ENCODE measurements around the gene LSAMP.

The LSAMP gene

GRCh38 chr3:116052602-116053001 lies 392.7 kb downstream of the LSAMP start:
- DNase-seq (ENCODE audit: low spot score), result no peak

- no peak for DNase-seq (ENCODE audit: low spot score)
Measured at GRCh38 chr3:116051586-116051985, 393.7 kb downstream of the LSAMP start.

DNA sequence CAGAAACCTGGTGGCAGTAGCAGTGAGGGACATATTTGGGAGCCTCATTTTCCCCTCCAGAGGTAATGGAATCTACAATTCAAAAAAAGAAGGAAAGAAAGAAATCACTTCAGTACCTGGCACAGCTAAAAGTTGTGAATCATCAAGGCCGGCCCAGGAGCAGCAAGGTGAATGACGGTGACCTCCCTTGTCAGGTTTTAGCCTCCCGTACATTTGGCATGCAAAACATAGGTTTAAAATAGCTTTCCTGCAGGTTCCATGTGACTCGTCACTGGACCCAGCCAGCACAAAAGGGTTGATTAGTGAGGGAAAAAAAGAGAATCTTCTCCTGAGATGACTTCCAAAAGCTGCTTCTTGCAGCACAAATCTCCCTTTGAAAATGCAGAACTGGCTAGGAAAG lies 394.2 kb downstream of the LSAMP start:
- DNase-seq (ENCODE audit: low spot score), result no peak

- no peak for DNase-seq (ENCODE audit: low spot score)
Measured at GRCh38 chr3:116050311-116050915, 394.9 kb downstream of the LSAMP start.

DNA sequence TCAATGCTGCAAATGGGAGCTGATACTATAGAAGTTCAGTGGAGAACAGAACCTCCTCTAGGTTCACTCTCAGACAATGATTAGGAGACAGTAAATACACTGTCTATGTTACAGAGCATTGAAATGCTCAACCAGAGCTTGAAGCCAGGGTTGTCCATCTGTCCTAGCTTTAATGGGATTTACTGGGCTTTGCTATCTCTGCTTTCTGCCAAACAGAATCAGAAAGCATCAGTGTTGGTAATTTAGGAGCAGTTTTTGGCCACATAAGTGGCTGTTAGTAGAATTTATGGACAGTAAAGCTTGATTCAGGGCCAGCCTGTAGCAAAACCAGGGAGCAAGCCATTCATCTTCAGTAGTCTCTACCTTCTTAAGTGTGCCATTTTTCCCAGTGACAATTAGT lies 396.3 kb downstream of the LSAMP start:
- DNase-seq (ENCODE audit: low spot score), result no peak

DNA sequence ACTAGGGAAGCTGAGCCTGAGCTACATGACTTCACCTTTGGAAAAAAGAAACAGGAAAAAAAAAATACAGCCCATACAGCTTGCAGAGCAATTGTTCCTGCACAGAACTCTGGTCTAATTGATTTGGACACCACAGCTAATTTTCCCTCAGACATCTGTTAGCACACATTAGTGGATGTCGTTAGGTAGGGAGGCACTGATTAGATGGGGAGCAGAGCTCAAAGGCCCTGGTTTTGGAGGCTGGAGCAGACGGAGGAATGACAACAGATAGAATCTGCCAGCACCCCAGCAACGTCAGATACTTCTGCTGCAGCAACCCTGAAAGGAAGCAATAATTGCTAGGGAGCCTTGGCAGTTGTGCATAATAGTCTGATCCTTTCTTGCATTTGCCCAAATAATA lies 398.9 kb downstream of the LSAMP start:
- DNase-seq (ENCODE audit: low spot score), result no peak

GRCh38 chr3:116045314-116045713 lies 400.0 kb downstream of the LSAMP start:
- no peak for DNase-seq (ENCODE audit: low spot score)

GRCh38 chr3:116040152-116040551 lies 405.1 kb downstream of the LSAMP start:
- no peak for DNase-seq (ENCODE audit: low spot score)

DNA sequence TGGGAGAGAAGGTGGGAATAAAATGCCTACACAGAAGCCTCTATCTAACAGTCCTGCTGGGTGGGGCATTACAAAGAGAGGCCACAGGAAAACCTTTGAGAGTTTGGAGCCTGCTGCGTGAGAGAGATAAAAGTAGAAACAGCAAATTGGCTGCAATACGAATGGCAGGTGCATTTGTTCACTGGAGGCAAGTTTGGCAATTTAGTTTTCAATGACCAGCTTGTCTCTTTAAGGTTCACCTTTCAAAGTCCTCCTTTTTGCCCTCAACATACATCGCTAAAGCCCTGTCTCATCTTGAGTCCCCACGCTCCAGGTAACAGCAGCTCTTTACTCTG lies 405.7 kb downstream of the LSAMP start:
- DNase-seq (ENCODE audit: low spot score), result no peak

DNA sequence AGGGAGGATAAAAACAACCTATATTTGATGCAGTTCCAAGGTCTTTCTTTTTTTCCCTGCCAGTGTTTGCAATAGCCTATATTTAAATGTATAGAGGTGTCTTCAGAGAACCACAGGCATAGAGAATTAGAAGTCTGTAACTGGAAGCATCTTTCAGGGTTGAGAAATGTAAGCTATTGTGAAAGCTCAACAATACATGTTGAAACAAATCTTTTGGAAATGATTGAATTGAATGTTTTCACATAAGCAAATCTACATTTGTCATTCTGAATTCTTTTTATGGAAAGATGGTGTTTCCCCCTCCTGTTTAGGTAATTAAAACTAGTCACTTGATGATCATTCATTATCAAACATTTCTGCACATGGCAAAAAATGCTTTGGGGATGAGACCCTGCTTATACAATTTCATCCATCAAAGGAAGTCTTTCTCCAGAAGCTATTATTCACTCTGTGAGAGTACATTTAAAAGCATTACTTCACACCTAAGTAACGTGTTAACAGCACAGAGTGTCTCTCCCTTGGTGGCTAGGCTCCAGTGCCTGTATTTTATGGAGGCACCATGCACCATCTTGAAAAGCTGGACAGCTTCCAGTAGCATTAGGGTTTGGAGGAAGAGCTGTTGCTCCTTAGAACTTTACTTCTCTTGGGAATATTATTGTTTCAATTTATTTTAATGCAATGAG lies 406.2 kb downstream of the LSAMP start:
- no peak for DNase-seq (ENCODE audit: low spot score)

DNA sequence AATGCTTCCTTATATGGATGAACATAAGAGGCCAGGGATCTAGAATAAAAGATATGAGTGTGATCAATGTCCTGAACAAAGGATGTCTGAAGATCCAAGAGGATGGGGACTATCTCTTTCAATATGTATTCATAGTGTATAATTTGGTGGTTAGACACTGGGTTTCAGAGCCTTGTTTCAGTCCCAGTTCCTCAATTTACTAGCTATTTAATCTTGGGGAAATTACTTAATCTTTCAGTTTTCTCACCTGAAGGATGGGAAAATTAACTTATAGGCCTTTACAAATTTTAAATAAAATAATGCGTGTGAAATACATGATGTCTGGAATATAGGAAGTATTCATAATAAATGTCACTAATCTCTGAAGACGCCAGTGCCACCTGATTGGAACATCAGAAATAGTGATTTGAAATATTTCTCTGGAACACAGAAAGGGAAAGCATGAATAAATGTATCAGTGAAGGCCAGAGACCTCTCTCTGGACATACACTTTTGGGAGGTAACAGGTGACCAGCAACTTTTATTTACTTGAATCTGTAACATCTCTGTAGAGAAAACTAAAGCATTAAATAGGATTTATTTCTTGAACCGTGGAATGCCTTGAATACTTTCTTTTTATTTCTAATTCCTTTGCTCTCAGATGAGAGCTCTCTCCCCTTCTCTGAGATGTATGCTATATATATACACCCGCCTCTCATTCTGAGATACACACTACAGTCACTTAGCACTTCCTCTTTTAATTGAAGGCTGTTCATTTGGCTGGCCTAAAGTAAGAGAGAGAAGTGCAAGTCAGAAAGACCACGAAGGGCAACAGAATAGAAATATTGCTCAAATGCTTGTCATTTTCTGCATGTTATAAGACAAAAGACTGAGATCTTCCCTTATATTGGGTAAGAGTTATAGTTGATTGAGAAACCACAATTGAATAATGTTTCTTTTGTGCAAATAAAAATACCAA lies 407.1 kb downstream of the LSAMP start:
- DNase-seq (ENCODE audit: low spot score), result no peak

DNA sequence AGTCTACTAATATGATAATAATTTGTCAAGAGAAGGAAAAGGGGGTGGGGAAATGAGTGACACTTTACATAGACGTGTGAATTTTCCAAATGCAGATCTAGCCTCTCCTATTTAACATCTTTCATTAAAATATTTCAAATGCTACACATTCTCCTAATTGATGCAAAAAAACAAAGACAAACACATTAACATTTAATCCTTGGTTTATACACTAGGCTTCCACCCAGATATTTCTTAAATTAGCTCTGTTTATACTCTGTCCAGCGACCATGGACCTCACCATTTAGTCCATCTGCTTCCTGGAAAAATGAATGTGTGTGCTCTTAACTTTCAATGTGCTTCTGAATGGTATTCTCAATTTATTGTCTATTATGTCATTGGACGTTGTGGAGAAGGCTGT lies 409.9 kb downstream of the LSAMP start:
- no peak for DNase-seq (ENCODE audit: low spot score)

DNA sequence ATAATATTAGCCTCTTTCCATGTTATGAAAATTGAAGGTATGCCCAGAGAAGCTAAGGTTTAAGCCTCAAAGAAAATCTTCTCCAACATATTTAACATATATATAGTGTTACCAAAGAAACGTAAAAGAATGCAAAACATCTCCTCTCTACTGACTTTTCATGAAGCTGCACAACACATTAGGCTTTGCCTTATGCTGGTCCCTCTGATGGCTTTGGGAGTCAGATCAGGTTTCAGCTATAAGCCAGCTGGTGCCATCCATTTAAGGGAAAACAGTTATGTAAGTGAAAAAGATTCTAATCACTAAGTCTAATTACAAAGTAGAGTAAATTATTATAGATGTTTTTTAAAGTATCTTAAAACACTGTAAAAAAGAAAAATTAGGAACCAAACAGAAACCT lies 410.5 kb downstream of the LSAMP start:
- no peak for DNase-seq (ENCODE audit: low spot score)

DNA sequence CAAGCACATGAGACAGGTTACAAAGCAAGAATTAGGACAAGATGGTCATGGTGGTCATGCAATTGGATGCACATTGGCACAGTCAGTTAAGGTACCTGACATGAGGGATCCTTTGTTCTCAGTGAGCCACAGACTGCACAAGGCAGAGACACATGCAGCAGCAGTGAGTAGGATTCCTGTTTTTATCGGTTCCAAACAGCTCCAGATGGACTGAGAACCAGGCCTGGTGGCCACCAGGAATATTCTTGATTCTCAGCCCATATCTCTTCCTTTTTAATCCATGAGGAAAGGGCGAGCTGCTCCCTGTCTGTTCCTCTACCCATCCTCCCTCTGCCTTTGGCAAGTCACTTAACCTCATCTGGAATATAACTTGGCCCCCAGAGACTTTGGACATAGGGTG lies 411.2 kb downstream of the LSAMP start:
- no peak for DNase-seq (ENCODE audit: low spot score)

DNA sequence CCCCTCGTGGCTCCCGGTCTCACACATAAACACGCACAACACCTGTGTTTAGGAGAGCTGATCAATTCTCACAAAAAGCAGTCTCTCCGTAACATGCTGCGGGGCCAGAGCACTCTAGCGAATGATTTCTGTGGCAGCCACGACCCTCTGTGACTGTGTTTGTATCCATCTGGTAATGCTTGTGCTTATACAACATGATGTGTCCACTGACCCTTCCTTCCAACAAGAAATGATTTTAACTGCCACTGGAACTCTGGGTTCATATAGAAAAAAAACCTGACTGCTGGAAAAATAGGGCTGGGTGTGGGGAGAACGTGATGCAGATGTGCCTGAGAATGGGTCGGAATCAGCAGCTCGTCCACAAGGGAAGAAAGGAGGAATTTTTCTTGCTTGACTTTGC lies 411.8 kb downstream of the LSAMP start:
- no peak for DNase-seq (ENCODE audit: low spot score)

DNA sequence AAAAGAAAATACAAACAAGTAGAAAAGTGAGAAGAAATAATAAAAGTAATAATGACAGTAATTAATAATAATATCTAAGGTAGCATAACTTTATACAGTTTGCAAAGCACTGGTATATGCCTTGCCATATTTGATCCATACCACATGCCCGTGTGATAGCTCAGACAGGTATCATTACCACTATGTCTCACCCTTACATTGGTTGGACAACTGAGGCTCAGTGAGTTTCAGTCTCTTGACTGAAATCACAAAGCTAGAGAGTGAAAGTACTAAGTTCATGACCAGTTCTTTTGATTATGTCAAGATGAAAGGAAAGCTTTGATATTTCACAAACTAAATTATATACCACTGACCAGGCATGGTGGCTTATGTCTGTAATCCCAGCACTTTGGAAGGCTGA lies 413.1 kb downstream of the LSAMP start:
- DNase-seq (ENCODE audit: low spot score), result no peak

DNA sequence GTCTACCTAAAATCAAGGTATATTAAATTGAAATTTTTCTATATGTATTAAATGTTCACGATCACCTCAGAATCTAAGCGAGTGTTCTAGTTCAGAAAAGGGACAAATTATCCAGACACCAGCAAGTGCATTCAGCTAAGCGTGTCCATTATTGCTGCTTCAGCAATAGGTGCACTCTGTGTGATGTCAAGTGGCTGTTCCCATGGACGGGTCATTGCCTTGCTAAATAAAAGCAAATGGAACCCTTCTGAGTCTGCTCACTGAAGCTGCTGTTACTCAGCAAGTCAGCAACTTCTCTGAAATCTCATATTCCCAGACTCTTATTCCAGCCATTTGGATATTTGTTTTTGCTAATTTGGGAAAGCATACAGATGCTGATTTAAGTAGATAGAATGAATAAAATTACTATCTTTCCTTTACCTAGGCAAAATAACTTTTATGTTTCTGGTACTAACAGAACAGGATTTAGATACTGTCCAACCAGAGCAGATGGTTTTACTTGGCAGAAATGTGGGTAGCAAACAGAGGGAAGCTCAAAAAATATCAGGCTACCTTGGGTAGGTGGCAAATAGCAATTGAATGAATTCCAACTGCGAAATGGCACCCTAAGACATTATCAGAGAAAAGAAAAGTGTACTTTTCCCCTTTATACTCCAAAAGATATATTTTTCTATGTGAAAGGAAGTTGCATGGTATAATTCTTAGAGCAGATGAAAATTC lies 415.0 kb downstream of the LSAMP start:
- DNase-seq (ENCODE audit: low spot score), result no peak

DNA sequence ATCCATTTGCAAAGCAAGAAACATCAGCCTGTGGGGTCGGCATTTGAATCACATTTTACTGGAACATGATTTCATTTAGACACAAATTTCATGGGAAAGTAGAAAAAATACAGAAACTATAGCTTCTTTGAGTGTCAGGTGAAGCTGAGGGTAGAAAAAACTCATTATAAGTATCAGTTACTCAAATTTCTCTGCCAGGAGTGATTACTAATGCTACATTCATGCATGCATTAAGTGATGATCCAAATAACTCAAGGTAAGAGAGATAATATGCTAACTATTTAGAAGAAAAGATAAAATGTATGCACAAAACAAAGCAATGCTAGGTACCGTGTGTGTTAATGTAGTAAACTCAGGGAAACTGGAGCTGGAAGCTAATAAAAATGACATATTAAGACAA lies 416.0 kb downstream of the LSAMP start:
- DNase-seq (ENCODE audit: low spot score), result no peak

DNA sequence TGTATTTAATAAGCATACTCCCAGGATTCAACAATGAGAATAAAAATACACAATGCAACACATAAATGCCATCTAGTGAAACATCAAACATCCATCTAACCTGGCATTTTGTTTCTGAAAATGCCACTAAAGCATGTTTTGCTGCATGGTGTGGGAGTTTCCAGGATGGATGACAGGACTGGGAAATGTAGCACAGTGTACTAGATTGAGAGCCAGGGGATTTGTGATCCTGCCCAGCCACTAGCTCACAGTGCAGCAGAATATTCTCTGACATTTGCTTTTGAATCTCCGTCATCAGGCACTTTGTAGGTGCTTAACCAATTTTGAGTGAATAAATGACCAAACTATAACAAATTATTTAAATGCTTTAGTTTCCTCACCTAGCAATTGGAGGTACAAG lies 417.1 kb downstream of the LSAMP start:
- DNase-seq (ENCODE audit: low spot score), result no peak

GRCh38 chr3:116020989-116021388 lies 424.3 kb downstream of the LSAMP start:
- no peak for DNase-seq (ENCODE audit: low spot score)

DNA sequence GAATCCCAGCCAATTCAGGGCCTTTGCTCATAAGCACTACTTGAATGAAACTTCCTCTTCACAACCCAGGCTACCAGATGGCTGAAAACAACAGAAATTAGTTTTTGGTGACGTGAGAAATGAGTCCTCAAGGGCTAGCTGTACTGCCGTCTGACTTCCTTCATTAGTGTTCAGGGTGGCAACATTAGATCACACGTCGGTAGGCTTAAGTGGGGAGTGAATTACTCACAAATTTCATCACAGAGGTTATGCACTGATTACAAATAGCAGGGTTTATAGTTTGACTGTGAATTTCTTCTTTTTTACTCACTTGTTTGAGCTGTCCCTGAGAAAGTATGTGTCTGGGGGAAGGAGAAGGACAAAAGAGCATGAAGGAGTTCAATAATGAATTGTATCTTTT lies 424.8 kb downstream of the LSAMP start:
- no peak for DNase-seq (ENCODE audit: low spot score)

DNA sequence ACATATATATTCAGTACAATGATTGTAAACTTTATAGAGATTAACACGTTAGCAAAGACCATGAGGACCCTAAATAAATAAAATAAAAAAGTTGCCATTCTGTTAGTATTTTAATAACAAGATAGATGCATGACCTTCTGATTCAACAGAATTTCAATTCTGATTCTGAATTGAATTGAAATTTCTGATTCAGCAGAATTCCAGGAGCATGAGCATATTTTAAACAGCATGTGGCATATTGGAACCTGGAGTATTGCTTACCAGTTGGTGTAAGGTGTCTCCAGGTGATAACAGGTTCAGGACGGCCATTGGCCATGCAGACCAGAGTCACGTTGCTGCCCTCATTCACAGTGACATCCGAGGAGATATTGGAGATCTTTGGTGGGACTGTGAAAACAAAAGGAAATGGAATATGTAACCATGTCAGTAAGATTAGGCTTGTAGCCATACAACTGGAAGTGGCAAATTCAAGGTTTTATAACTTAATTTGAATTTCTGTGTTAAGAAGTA lies 426.0 kb downstream of the LSAMP start:
- no peak for DNase-seq (ENCODE audit: low spot score)

All from hematopoietic multipotent progenitor cell treated with erythropoietin and hydrocortisone succinate and interleukin-3 and kit ligand, for 17 days (in vitro differentiated cells).